OCI-LY7 (cell line): ENCODE results near the gene SCFD2. TPM values are rescaled to one million over a fixed set of nuclear protein-coding genes. Genes with fewer than 3 reads are reported as not detected.

Experiments used
- BruUV-seq: library from RNA; stranded (reverse); fragments of 400-500 nt; replicated peaks from 2 replicates; lab custom pipeline; 2021; lab: Mats Ljungman, UMichigan
- CTCF ChIA-PET: fragments of 300-600 bp; sonication (Branson Sonifier 250); formaldehyde crosslinking; loops from one replicate; lab custom pipeline; 2022; ENCODE audit warnings: antibody characterized with exemption; ENCODE audit not compliant: unreplicated experiment; lab: Charles Lee
- POLR2A ChIA-PET: fragments of 300-600 bp; sonication (Branson Sonifier 250); formaldehyde crosslinking; loops from one replicate; lab custom pipeline; 2022; ENCODE audit warnings: antibody characterized with exemption; lab: Charles Lee
- DNase-seq: peaks from one replicate; pipeline ENCODE4 v3.0.0-alpha.2; 2015; ENCODE audit warnings: low spot score
- H2AFZ ChIP-seq: fragments of 200-600 bp; sonication (generic), shearing (Covaris generic); 2 replicates; pipeline ENCODE4 v1.6.1; 2014; ENCODE audit warnings: mild to moderate bottlenecking, antibody characterized with exemption, low read length, moderate library complexity
- H3K27ac ChIP-seq: fragments of 200-600 bp; sonication (generic); 2 replicates; pipeline ENCODE4 v1.5.1; 2014; ENCODE audit warnings: mixed run types, low read depth, mild to moderate bottlenecking, moderate library complexity, low read length, inconsistent platforms; ENCODE audit not compliant: poor library complexity, severe bottlenecking
- H3K36me3 ChIP-seq: fragments of 200-600 bp; sonication (generic); 2 replicates; pipeline ENCODE4 v1.6.1; 2014; ENCODE audit warnings: mild to moderate bottlenecking, antibody characterized with exemption, low read length, moderate library complexity, mixed read lengths; ENCODE audit not compliant: insufficient read depth
- H3K4me1 ChIP-seq: fragments of 200-600 bp; sonication (generic); 2 replicates; pipeline ENCODE4 v1.5.1; 2014; ENCODE audit warnings: mild to moderate bottlenecking, low read length; ENCODE audit not compliant: insufficient read depth, poor library complexity, severe bottlenecking
- H3K4me2 ChIP-seq: fragments of 200-600 bp; sonication (generic); 2 replicates; pipeline ENCODE4 v1.6.1; 2014; ENCODE audit warnings: mild to moderate bottlenecking, low read length
- H3K4me3 ChIP-seq: fragments of 200-600 bp; sonication (generic); 2 replicates; pipeline ENCODE4 v1.5.1; 2014; ENCODE audit warnings: mild to moderate bottlenecking, low read depth, low read length; ENCODE audit not compliant: poor library complexity, severe bottlenecking
- H3K79me2 ChIP-seq: fragments of 200-600 bp; sonication (generic); 2 replicates; pipeline ENCODE4 v1.6.1; 2016; ENCODE audit warnings: low read depth, mild to moderate bottlenecking, low read length, moderate library complexity, mixed read lengths; ENCODE audit not compliant: insufficient read depth
- H3K9me2 ChIP-seq: fragments of 200-600 bp; sonication (generic); 2 replicates; pipeline ENCODE4 v1.6.1; 2016; ENCODE audit warnings: mild to moderate bottlenecking, low read length, mixed read lengths; ENCODE audit not compliant: insufficient read depth
- H3K9me3 ChIP-seq: fragments of 200-600 bp; sonication (generic); 2 replicates; pipeline ENCODE4 v1.6.1; 2014; ENCODE audit warnings: mild to moderate bottlenecking, mixed run types, low read length, mixed read lengths
- H4K20me1 ChIP-seq: fragments of 200-600 bp; sonication (generic); 2 replicates; pipeline ENCODE4 v1.6.1; 2014; ENCODE audit warnings: mild to moderate bottlenecking, antibody characterized with exemption, low read length, moderate library complexity, mixed read lengths; ENCODE audit not compliant: insufficient read depth
- CTCF ChIP-seq: fragments of 200-600 bp; sonication (generic); conservative IDR thresholded peaks from 2 replicates; pipeline ENCODE4 v1.5.1; 2014; ENCODE audit warnings: mild to moderate bottlenecking, antibody characterized with exemption, low read length, moderate library complexity, mixed read lengths
- EZH2phosphoT487 ChIP-seq: fragments of 200-600 bp; sonication (generic); IDR thresholded peaks from 2 replicates; pipeline ENCODE4 v1.6.1; 2018; ENCODE audit warnings: low read depth, borderline replicate concordance, mild to moderate bottlenecking, mixed run types, antibody characterized with exemption, low read length, moderate library complexity, mixed read lengths
- intact Hi-C: fragments of 100-400 bp; cut with micrococcal nuclease; formaldehyde crosslinking; loops from one replicate; pipeline ENCODE4 v1.10.0; 2022; ENCODE audit not compliant: unreplicated experiment
- total RNA-seq, 2 experiments: library from RNA; depleted of rRNA in 1 of 2; stranded (reverse); fragments of >200 nt in 1 of 2; shearing (Covaris generic) in 1 of 2; gene quantifications; 2 replicates each; pipeline ENCODE4 v1.2.3, GENCODE V29; 2014 to 2022

The SCFD2 gene
- total RNA-seq, 2 experiments from 2014 or later: 27.2 to 52.0 TPM

- H3K4me3 ChIP-seq: no peak overlapping the region
- DNase-seq: no peak
- no peak overlapping the region for H3K27ac ChIP-seq
- intact Hi-C loops: loop anchor here (10.0 kb wide), 1 partner anchor 300 kb away; no protein-coding TSS in a partner anchor
- no peak overlapping the region for H2AFZ ChIP-seq
- TF ChIP-seq EZH2phosphoT487: no peak
- TF ChIP-seq CTCF: no peak
- no peaks in the 10 kb centered on the region for H3K36me3 ChIP-seq
- no peaks in the 10 kb centered on the region for H3K9me3 ChIP-seq
- BruUV-seq: no TSS peak
- H4K20me1 ChIP-seq: no peaks in the 10 kb centered on the region
- no peaks in the 10 kb centered on the region for H3K9me2 ChIP-seq
- ChIA-PET POLR2A (interaction anchor here (1.0 kb wide), 1 partner anchor 18 kb away, joined by 3 read pairs; no protein-coding TSS in a partner anchor), CTCF (no interaction called here)
- H3K79me2 ChIP-seq: no peaks in the 10 kb centered on the region
- no peaks in the 10 kb centered on the region for H3K4me1 ChIP-seq
- no peak overlapping the region for H3K4me2 ChIP-seq
These were observed 381.4 kb downstream of the SCFD2 start for GRCh38 chr4:52984462-52984881.

- Histone ChIP-seq H3K4me2 (no peak overlapping the region), H2AFZ (no peak overlapping the region), H3K4me1 (no peaks in the 10 kb centered on the region), H3K79me2 (no peaks in the 10 kb centered on the region), H3K9me3 (no peaks in the 10 kb centered on the region), H3K4me3 (no peak overlapping the region), H3K36me3 (no peaks in the 10 kb centered on the region), H4K20me1 (no peaks in the 10 kb centered on the region), H3K27ac (no peak overlapping the region), H3K9me2 (no peaks in the 10 kb centered on the region)
- peak; percentile 67 for DNase-seq
- POLR2A ChIA-PET: interaction anchor here (0.6 to 0.9 kb wide), 3 partner anchors 58 to 753 kb away, joined by 3 read pairs; no protein-coding TSS in a partner anchor
- CTCF ChIA-PET: no interaction called here
- TF ChIP-seq EZH2phosphoT487: no peak
- TF ChIP-seq CTCF: peak; percentile 85
- BruUV-seq: no TSS peak
- intact Hi-C loops: loop anchor here (1.0 to 10.0 kb wide), 3 partner anchors 299 to 607 kb away; no protein-coding TSS in a partner anchor
These were observed 382.1 kb downstream of the SCFD2 start for GRCh38 chr4:52983563-52984303.

GRCh38 chr4:52982946-52983340 is 382.9 kb downstream of the SCFD2 start:
- no peaks in the 10 kb centered on the region for H3K79me2 ChIP-seq
- POLR2A ChIA-PET: interaction anchor here (0.6 to 0.9 kb wide), 2 partner anchors 58 to 271 kb away, joined by 3 read pairs; no protein-coding TSS in a partner anchor
- TF ChIP-seq CTCF (no peak), EZH2phosphoT487 (no peak)

More at GRCh38 chr4:52982946-52983340, 382.9 kb downstream of the SCFD2 start:
- Histone ChIP-seq H2AFZ (no peak overlapping the region), H3K4me3 (no peak overlapping the region), H3K27ac (no peak overlapping the region), H3K4me2 (no peak overlapping the region), H3K9me2 (no peaks in the 10 kb centered on the region), H4K20me1 (no peaks in the 10 kb centered on the region), H3K9me3 (no peaks in the 10 kb centered on the region), H3K36me3 (no peaks in the 10 kb centered on the region), H3K4me1 (no peaks in the 10 kb centered on the region)
- intact Hi-C loops: loop anchor here (1.0 to 10.0 kb wide), 3 partner anchors 298 to 607 kb away; no protein-coding TSS in a partner anchor
- CTCF ChIA-PET: no interaction called here
- no TSS peak for BruUV-seq
- DNase-seq: no peak
